Stimulated activated naive CD8-positive, alpha-beta T cell treated with anti-CD3 and anti-CD28 coated beads, Interleukin-15, Interleukin-2, amounts not matched to agents 100 ng/mL and 50 ng/mL, for 24 hours (primary cell): ENCODE results near the gene TTC34.

Experiments
- H3K27ac Mint-ChIP-seq: one replicate; pipeline ENCODE4 v1.8.0; 2021; ENCODE audit warnings: mild to moderate bottlenecking, mixed read lengths
- H3K27me3 Mint-ChIP-seq: one replicate; pipeline ENCODE4 v1.8.0; 2021; ENCODE audit warnings: mixed read lengths
- H3K36me3 Mint-ChIP-seq: one replicate; pipeline ENCODE4 v1.8.0; 2021; ENCODE audit warnings: low read depth, mixed read lengths
- H3K4me1 Mint-ChIP-seq: one replicate; pipeline ENCODE4 v1.8.0; 2021; ENCODE audit warnings: low read depth, mixed read lengths
- H3K4me3 Mint-ChIP-seq: one replicate; pipeline ENCODE4 v1.8.0; 2021; ENCODE audit warnings: mild to moderate bottlenecking, mixed read lengths
- H3K9me3 Mint-ChIP-seq: one replicate; pipeline ENCODE4 v1.8.0; 2021; ENCODE audit warnings: mixed read lengths

The TTC34 gene

DNA sequence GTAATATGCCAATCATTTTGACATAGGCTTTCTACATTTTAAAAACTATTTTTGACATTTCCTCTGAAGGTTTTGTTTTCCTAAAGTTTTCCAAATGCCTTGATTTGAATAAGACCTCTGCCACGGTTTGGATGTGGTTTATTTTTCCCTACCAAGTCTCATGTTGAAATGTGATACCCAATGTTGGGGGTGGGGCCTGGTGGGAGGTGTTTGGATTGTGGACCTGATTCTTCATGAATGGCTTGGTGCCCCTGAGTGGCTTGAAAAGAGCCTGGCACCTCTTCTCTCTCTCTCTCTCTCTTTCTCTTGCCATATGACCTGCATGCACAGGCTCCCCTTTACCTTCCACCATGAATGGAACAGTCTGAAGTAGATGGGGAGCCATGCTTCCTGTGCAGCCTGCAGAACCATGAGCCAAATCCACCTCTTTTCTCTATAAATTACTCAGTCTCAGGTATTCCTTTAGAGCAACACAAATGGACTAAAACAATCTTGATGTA lies 183.5 kb downstream of the TTC34 start:
- Mint-ChIP-seq H3K27ac (no peak overlapping the region), H3K36me3 (no peaks in the 10 kb centered on the region), H3K4me3 (no peak overlapping the region), H3K4me1 (peaks cover 3% of the 10 kb centered on the region), H3K9me3 (peaks cover 32% of the 10 kb centered on the region), H3K27me3 (peaks cover 3% of the 10 kb centered on the region)

DNA sequence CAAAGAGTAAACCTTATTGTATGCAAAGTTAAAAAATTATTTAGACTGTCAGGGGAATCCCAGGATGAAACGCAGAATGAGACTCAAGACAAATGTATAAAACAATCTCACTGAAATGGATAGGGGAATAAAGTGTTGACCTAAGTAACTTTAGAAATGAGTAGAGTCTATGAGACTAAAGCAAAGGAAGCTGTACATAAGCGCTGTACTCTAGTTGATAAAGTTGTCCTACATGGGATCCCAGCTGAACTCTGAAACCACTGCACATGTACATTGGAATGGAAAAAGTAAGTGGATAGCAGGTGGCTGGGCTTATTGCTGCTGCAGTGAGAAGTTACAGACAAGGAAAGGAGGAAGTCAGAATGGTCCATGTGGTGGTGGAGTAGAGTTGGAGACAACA lies 187.3 kb downstream of the TTC34 start:
- H3K4me3 Mint-ChIP-seq, result no peak overlapping the region
- no peaks in the 10 kb centered on the region for H3K27me3 Mint-ChIP-seq
- no peak overlapping the region for H3K27ac Mint-ChIP-seq
- H3K4me1 Mint-ChIP-seq, result no peaks in the 10 kb centered on the region
- H3K9me3 Mint-ChIP-seq, result peaks cover 24% of the 10 kb centered on the region
- H3K36me3 Mint-ChIP-seq, result no peaks in the 10 kb centered on the region

DNA sequence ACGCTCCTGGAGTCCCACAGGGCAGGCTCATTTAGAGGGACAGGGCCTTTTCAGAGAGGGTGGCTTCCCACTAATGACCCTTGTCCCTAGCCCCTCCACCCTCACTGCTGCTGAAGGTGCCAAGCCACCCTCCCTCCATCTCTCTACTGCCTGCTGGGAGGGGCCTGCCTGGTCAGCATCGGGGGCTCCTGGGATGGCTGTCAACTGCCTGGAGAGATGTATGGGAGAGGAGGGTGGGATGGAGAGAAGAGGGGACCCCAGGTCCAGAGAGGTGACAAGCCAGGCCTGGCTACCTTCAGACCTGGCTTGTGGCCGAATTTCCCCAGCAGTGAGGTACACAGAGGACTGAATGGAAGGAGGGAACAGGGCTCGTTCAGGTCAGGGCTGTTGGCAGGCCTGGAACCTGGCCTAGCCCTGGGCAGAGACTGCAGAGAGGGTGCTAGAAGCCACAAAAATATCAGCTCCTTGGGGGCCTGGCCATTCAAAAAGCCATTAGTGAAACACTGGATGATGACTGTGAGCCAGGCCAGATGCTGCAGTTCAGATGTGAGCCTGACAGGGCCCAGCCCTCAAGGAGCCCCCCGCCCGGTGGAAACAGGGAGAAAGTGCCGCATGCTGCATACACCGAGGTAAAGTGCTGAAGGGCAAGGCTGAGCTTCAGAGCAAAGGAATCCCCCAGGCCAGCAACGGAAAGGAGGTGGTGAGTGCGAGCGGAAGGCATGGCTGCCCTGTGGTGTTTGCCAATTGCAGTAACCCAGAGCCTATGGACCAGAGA lies 188.7 kb downstream of the TTC34 start:
- H3K4me1 Mint-ChIP-seq, result no peaks in the 10 kb centered on the region
- no peaks in the 10 kb centered on the region for H3K36me3 Mint-ChIP-seq
- H3K27ac Mint-ChIP-seq, result no peak overlapping the region
- peaks cover 24% of the 10 kb centered on the region for H3K9me3 Mint-ChIP-seq
- H3K27me3 Mint-ChIP-seq, result no peaks in the 10 kb centered on the region
- no peak overlapping the region for H3K4me3 Mint-ChIP-seq

DNA sequence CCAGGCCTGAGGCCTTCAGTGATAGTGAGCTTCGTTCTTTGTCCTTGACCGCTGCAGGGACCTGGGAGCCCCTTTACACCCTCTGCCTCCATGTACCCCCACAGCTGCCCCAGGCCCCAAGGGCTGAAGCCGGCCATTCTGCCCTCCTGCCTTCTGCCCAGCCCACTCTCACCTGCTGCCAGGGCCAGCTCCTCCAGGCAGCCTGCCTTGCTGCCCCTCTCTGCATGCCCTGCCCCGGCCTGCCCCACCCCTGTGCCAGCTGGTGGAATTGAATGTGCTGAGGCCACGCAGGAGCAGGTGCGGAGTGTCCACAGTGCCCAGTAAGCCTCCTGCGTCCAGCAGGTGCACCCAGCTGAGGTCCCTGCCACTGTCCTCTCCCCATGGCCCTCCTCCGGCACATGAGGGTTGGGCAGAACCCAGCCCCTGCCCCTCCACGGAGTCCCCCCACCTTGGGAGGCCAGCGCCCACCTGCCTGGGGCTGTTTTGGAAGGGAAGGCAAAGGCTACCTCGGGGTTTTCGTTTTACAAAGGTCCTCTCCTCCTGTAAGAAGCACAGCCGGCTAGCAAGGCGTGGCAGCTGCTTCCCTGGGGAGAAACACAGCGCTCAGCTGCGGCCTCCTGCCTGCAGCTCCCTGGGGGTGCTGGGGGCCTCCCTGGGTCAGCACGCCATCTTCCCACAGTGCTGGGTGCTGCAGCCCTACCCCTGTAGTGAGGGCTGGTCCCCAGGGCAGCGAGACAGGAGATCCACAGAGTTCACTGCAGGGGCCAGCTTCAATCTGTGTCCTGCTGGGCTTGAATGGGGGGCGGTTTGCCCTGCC lies 189.7 kb downstream of the TTC34 start:
- H3K4me3 Mint-ChIP-seq, result no peak overlapping the region
- H3K36me3 Mint-ChIP-seq, result no peaks in the 10 kb centered on the region
- H3K9me3 Mint-ChIP-seq, result peaks cover 24% of the 10 kb centered on the region
- H3K4me1 Mint-ChIP-seq, result no peaks in the 10 kb centered on the region
- H3K27ac Mint-ChIP-seq, result no peak overlapping the region
- no peaks in the 10 kb centered on the region for H3K27me3 Mint-ChIP-seq

DNA sequence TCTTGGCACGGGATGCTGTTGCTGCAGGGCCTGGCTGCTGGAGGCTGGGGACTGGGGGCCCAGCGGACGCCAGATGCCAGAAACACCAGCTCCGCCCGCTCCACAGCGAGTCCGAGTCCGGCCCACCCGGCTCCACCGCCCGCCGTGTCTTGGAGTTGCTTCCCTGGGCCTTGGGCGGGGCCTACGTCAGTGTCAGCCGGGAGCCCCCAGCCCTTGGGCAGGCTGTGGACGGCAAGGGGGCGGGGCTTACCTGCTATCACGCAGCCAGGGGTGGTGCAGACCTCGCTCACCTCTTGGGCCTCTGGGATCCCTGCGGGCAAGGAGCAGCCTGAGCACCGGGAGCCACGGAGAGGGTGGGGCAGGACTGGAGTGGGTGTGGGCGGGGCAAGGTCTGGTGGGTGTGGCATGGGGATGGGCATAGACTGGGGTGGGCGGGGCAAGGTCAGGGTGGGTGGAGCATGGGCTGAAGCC lies 190.4 kb downstream of the TTC34 start:
- Mint-ChIP-seq H3K36me3 (no peaks in the 10 kb centered on the region), H3K9me3 (peaks cover 18% of the 10 kb centered on the region), H3K4me1 (no peaks in the 10 kb centered on the region), H3K4me3 (no peak overlapping the region), H3K27me3 (no peaks in the 10 kb centered on the region), H3K27ac (no peak overlapping the region)

DNA sequence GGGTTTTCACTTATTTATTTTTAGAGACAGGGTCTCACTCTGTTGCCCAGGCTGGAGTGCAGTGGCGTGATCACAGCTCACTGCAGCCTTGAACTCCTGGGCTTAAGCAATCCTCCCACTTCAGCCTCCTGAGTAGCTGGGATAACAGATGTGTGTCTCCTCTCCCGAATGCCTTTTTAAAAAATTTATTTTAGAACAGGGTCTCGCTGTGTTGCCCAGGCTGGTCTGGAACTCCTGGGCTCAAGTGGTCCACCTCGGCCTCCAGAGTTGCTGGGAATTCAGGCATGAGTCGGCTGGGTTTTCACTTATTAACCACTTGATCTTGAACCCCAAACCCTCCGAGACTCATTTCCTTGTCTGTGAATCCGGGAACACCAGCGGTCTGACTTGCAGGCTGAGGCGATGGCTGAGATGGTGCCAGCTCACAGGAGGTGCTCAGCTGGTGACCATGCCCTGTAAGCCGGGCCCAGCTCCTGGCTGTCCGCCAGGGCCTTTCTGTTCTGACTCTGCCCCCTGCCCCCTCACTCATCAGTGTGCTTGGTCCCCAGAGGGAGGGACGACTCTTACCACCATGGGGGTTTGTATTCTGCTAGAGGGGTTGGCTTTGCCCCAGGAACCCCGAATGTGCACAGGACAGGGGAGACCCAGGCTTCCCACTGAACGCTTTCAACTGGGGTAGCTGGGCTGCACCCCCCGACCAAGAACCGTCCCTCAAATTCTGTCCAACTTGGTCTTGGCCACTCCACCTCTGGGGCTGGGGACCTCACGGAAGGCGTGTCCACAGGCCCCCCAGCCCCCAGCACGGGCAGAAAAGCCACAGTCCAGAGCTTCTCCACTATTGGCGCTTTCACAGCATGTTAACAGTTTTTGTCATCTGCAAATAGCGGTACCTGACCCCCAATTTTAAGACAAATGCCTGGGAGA lies 191.2 kb downstream of the TTC34 start:
- no peaks in the 10 kb centered on the region for H3K27me3 Mint-ChIP-seq
- H3K4me3 Mint-ChIP-seq, result no peak overlapping the region
- no peaks in the 10 kb centered on the region for H3K4me1 Mint-ChIP-seq
- H3K27ac Mint-ChIP-seq, result no peak overlapping the region
- H3K9me3 Mint-ChIP-seq, result peaks cover 13% of the 10 kb centered on the region
- no peaks in the 10 kb centered on the region for H3K36me3 Mint-ChIP-seq

DNA sequence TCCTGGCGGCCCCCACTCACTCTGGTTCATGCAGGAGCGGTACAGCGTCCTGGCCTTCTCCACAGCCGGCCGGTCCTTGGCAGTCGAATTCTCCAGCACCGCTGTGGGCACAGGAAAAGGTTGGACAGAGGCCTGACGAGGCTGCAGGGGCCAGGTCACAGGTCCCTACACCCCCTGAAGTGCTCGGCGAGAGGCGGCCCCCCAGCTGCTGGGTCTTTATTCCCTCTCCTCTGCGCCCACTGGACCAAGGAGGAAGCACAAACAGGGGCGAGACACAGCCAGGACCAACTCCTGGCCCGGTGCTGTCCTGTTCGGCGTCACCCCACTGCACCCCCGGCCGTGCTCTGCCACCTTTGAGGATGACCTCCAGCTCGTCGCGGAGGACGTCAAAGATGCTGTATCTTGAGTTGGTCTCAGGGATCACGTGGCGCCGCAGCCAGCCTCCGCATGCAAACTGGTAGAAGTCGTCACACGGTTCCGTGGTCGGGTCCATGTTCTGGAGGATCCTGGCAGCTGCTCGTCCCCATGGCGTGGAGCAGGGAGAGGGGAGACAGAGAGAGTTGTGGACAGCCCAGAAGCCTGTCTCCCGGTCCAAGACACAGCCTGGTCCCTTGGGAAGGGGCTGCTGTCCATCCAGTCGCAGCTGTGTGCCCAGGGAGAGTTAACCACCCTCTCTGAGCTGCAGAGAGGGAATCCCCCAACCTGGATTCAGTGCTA lies 192.0 kb downstream of the TTC34 start:
- Mint-ChIP-seq H3K36me3 (no peaks in the 10 kb centered on the region), H3K4me3 (no peak overlapping the region), H3K27me3 (no peaks in the 10 kb centered on the region), H3K9me3 (peaks cover 8% of the 10 kb centered on the region), H3K27ac (no peak overlapping the region), H3K4me1 (no peaks in the 10 kb centered on the region)

DNA sequence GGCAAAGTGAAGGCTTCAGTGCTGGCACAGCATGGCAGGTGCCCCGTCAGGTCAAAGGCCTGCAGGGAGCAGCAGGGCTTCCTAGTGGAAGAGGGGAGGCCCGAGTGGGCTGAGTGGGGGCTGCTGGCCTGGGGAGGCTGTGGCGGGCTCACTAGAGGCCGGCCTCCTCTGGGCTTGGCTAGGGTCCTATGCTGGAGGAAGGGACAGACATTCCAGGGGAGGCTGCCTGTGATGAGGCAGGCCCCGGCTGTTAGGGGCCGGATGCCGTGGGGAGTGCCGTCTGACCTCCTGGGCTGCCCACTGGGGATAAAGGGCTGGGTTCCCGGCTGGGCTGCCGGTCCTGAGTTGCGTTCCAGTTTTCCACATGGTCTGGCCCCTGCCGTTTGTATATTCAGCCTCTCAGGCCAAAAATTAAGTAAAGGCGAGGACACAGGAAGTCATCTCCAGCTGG lies 193.8 kb downstream of the TTC34 start:
- H3K4me3 Mint-ChIP-seq, result no peak overlapping the region
- H3K36me3 Mint-ChIP-seq, result no peaks in the 10 kb centered on the region
- H3K9me3 Mint-ChIP-seq, result no peaks in the 10 kb centered on the region
- no peak overlapping the region for H3K27ac Mint-ChIP-seq
- H3K4me1 Mint-ChIP-seq, result no peaks in the 10 kb centered on the region
- H3K27me3 Mint-ChIP-seq, result no peaks in the 10 kb centered on the region

DNA sequence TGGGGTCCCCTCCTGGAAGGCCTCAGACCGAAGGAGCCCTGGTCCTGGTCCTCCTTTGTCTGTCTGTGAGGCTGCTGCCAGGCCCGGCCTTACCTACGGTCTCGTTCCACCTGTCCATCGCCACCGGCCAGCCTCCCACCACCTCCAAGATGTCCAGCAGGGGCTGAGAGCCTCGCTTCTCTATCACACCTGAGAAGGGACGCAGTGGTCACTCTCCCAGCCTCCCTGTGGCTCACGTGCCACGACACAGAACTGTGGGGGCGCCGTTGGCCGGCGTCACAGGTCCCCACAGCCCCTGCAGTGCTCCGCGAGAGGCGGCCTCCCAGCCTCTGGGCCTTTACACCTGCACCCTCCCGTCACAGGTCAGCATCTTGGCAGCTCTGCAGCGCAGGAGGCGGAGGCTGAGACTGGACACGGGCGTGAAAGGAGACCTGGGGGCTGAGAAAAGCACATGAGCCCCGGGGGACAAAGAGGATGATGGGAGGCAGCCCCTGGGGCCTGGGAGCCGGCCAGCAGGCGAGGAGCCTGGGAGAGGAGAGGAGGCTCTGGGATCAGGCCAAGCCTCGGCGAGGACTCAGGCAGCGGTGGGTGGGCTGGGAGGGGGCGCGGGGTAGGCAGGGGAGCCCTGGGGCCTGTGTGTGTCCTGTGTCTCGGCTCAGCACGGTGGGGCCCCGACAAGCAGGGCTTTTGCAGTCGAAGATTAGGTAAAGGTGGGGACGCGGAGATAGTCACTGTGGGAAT lies 194.4 kb downstream of the TTC34 start:
- Mint-ChIP-seq H3K4me3 (no peak overlapping the region), H3K27me3 (no peaks in the 10 kb centered on the region), H3K27ac (no peak overlapping the region), H3K36me3 (no peaks in the 10 kb centered on the region), H3K9me3 (no peaks in the 10 kb centered on the region), H3K4me1 (no peaks in the 10 kb centered on the region)

DNA sequence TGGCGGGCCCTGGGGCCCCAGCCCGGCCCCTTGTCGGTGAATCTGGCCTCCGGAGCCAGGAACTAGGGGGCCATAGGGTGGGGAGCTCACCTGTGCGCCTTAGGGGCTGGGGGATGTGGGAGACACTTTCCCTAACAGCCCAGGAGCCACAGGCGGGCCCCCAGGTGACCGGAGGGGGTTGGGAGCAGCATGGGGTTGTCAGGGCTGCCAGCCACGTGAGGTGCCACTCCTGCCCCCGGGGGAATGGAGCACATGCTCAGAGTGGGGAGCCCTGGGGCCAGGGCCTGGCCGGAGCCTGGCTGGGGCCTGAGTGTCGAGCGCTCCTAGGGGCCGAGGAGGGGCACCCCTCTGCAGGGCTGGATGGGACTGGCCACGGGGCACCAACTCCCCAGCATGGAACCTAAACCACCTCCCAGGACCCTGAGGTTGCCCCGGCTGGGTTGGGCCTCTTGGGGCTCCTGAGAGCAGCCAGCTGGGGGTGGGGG lies 195.1 kb downstream of the TTC34 start:
- Mint-ChIP-seq H3K36me3 (no peaks in the 10 kb centered on the region), H3K4me1 (no peaks in the 10 kb centered on the region), H3K9me3 (no peaks in the 10 kb centered on the region), H3K27me3 (no peaks in the 10 kb centered on the region), H3K4me3 (no peak overlapping the region), H3K27ac (no peak overlapping the region)

DNA sequence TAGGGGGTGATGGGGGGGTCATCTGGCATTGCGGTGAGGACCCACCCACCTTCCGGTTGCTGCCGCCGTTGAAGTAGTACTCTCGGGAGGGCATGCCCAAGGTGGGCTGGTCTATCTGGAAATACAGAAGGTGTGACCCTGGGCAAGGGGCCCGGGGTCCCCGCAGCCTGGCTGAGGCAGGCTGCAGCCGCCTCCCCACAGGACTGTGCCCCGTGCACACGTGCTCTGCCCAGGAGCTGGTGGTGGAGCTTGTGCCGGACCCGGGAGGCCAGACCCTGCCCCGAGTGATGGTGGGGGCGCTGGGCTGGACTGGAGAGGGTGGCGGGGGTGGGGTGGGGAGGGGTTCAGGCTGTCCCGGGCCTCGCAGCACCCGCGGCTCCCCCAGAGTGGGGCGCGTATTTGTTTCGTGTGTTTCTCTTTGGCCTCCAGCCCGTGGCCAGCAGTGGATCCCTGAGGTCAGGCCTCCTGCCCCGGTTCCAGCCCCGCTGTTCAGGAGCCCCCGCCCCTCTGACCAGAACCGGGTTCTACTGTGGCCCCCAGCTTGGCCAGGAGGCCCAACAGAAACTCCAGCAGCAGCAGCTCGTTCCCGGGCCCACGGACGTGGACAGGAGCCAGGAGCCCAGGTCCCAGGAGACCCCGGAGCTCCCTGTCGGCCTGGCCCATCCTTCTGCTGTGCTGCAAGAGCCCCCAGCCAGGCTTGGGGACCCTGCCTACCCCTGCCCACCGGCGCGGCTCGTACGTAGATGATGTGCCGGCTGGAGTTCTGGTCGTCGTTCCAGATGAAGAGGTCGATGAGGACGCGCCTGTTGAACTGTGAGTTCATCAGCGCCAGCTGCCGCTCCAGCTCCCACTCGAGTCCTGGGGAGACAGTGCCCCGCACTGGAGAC lies 195.7 kb downstream of the TTC34 start:
- H3K4me3 Mint-ChIP-seq, result no peak overlapping the region
- H3K27ac Mint-ChIP-seq, result no peak overlapping the region
- H3K27me3 Mint-ChIP-seq, result no peaks in the 10 kb centered on the region
- no peaks in the 10 kb centered on the region for H3K9me3 Mint-ChIP-seq
- H3K4me1 Mint-ChIP-seq, result no peaks in the 10 kb centered on the region
- no peaks in the 10 kb centered on the region for H3K36me3 Mint-ChIP-seq

DNA sequence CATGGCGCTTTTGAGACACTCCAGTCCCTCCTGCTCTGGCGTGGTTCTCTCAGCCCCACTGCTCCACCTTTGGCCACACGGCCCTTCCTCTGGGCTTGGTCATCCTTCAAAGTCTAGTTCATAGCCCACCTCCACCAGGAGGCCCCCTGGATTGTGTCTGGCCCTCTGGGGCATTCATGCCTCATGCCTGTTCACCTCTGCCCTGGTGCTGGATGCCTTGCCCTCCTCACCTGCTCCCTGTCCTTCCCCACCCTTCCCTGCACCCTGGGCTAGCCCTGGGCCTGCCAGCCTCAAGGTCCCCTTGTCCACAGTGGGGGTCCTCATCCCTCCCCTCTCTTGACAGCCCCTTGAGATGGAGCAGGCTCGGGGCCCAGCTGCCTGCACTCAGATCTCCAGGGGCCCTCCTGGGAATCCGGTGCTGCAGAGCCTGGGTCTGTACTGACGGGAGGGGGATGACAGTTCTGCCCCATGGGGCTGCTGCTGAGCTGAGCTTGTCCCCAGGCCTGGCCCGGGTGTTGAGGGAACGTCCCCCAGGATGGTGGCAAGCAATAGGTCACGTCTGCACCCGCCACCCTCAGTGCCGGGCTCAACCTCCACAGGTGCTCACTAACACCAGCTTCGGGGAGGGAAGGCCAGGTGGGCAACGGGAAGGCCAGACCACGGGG lies 196.5 kb downstream of the TTC34 start:
- no peak overlapping the region for H3K4me3 Mint-ChIP-seq
- H3K4me1 Mint-ChIP-seq, result no peaks in the 10 kb centered on the region
- no peaks in the 10 kb centered on the region for H3K27me3 Mint-ChIP-seq
- no peak overlapping the region for H3K27ac Mint-ChIP-seq
- no peaks in the 10 kb centered on the region for H3K9me3 Mint-ChIP-seq
- H3K36me3 Mint-ChIP-seq, result no peaks in the 10 kb centered on the region
